GM12892 (cell line): ENCODE measurements around the gene LRRC36.

Experiments
- POLR2A ChIP-seq: IDR thresholded peaks from 2 replicates; pipeline ENCODE4 v1.6.1; 2011; ENCODE audit warnings: low read depth, low read length, control low read depth
- POLR2AphosphoS5 ChIP-seq: IDR thresholded peaks from 2 replicates; pipeline ENCODE4 v1.6.1; 2011; ENCODE audit warnings: low read depth, low read length, control low read depth
- TAF1 ChIP-seq: IDR thresholded peaks from 2 replicates; pipeline ENCODE4 v1.6.1; 2011; ENCODE audit warnings: low read depth, mild to moderate bottlenecking, control low read depth, low read length, borderline replicate concordance

DNA sequence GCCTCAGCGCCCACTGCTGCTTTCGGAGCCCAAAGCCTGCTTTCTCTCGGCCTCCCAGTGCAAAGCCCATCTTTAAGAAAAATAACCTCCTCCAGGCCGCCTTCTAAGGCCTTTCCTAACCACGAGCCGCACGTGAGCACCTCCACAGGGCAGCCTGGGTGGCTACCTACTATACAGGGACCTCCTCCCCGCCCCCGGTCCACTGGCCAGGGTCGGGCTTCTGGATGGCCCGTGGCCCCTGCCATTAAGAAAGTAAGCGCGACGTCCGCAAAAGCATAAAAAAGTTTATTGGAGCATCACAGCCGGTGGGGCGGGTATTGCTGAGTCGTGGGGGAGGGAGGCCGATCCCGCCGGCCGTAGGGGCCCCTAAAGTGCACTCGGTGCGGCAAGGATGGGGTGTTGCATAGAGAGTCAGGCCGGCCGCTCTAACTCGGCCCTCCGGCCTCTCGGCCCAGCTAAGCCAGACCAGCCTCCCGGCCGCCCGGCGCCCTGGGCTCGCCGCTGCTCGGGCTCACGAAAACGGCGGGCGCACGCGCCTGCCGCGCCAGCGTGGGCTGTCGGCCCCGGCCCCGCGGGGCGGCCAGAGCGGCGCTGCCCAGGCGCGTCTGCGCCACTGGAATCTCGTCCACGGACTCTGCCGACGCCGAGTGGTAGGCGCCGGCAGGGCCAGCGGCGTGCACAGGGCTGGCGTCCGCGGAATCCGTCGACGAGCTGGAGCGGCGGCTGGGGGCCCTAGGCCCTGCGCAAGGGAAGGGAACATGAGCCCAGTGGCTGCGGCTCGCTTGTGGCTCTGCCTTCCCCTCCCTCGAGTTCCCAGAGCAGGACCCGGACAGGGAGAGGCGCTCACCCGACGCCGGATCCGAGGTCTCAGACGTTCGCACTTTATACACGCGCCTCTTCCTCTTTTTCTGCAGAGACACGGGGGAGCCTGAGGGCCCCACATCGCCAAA, 67.8 kb downstream of the LRRC36 start:
- no peak for TF ChIP-seq POLR2AphosphoS5
- no peak for TF ChIP-seq POLR2A
- no peak for TF ChIP-seq TAF1
